ENCODE data around the gene PSEN1. TPM values are rescaled to one million over a fixed set of nuclear protein-coding genes. Genes with fewer than 3 reads are reported as not detected.
A peak's percentile ranks its signal among the peaks of the same experiment; 100 is the strongest.

Gene PSEN1
- total RNA-seq, 1 experiment from 2014 or later: 49.9 TPM

DNA sequence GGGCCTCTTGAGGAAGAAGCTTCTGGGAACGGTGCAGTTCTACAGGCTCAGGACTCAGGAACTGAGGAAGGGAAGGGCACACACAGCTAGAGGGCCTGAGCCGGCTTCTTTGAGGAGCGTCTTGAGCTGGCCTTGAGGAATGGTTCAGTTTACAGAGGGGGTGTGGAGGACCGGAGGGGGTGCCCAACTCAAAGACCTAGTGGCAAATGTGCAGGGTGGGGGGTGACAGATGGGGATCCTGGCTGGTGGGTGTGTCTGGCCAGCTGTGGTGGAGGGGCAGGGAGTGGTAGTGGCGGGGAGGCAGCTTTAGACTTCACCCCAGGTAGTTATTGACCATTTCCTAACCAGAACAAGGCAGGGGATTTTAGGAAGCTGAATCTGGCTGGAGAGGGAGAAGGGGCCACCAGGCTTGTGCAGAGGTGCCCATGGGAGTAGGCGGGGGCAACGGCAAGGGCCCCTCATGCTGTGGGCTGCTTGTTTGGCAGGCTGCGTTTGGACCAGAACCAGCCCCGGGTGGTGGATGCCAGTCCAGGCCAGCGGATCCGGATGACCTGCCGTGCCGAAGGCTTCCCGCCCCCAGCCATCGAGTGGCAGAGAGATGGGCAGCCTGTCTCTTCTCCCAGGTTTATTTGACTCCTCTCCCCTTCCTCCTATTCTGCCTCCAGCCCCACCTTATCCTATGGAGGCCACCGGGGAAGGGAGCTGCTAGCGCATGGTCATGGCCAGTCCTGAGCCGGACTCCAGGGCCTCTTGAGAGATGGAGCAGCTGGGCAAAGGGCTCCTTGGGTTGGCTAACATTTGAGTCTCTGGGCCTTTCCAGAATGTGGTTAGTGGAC is 128.8 kb downstream of the PSEN1 start:
- WGBS (ENCODE audit: extremely low coverage, insufficient read length, low lambda C conversion rate): no CpG with 5 or more reads among the region's 18 CpGs
- peak overlapping the region in 1 of 3 experiments; percentile 4; a peak in 2 of 7 replicates for H3K27ac Mint-ChIP-seq
- H3K14ac ChIP-seq (ENCODE audit: insufficient read depth, low read length): no peak overlapping the region

More for the DNA sequence above, 128.8 kb downstream of the PSEN1 start:
- Histone ChIP-seq H3K9ac (ENCODE audit: extremely low read depth, insufficient read length, low read length) (no peak overlapping the region), H2AFZ (ENCODE audit: low read length) (no peak overlapping the region), H3K23ac (ENCODE audit: insufficient read length, low read depth, low read length) (no peak overlapping the region), H2BK120ac (ENCODE audit: low read depth, low read length, poor library complexity, severe bottlenecking) (no peak overlapping the region), H3K4ac (ENCODE audit: low read depth, low read length) (no peak overlapping the region), H3K27me3 (ENCODE audit: insufficient read depth, low read length) (no peaks in the 10 kb centered on the region), H3K18ac (ENCODE audit: insufficient read length, low read depth, low read length) (no peak overlapping the region), H4K20me1 (ENCODE audit: control insufficient read depth, insufficient read depth, insufficient read length) (no peaks in the 10 kb centered on the region), H3K23me2 (ENCODE audit: insufficient read length, low read depth, low read length, poor library complexity, severe bottlenecking) (no peaks in the 10 kb centered on the region), H2BK12ac (ENCODE audit: insufficient read length, low read depth, low read length) (no peak overlapping the region), H3K9me3 (ENCODE audit: control insufficient read depth, low read depth, low read length) (no peaks in the 10 kb centered on the region), H4K91ac (ENCODE audit: insufficient read length, low read depth, low read length) (no peak overlapping the region), H3K79me1 (ENCODE audit: insufficient read depth, low read depth, low read length, poor library complexity, severe bottlenecking) (no peaks in the 10 kb centered on the region), H4K5ac (ENCODE audit: insufficient read length, low read depth, low read length) (no peak overlapping the region), H3K56ac (ENCODE audit: insufficient read length, low read depth, low read length) (no peak overlapping the region), H2BK5ac (ENCODE audit: insufficient read length, low read length) (no peak overlapping the region), H2BK20ac (ENCODE audit: low read depth, low read length, poor library complexity, severe bottlenecking) (no peak overlapping the region), H2AK5ac (ENCODE audit: insufficient read length, low read length) (no peak overlapping the region), H3T11ph (ENCODE audit: low read length) (no peak overlapping the region), H3K4me1 (ENCODE audit: insufficient read depth, low read length) (no peaks in the 10 kb centered on the region), H4K8ac (replicated peaks; ENCODE audit: insufficient read length, low read depth, low read length) (no peak overlapping the region), H2BK15ac (ENCODE audit: low read depth, low read length) (no peak overlapping the region), H3K27ac (ENCODE audit: insufficient read length, low read depth, low read length) (no peak overlapping the region), H3K4me2 (ENCODE audit: insufficient read depth, insufficient read length, low read length) (no peak overlapping the region), H3K79me2 (ENCODE audit: insufficient read depth, low read length) (no peaks in the 10 kb centered on the region)
- H3K4me1 Mint-ChIP-seq: peaks cover 5 to 7% of the 10 kb centered on the region in 2 experiments; a peak in 3 of 4 replicates
- peaks cover 0 to 2% of the 10 kb centered on the region in 2 experiments; a peak in 1 of 5 replicates for H3K9me3 Mint-ChIP-seq
- peaks cover 18% of the 10 kb centered on the region for H3K27me3 Mint-ChIP-seq (ENCODE audit: low read depth)
- no peak for DNase-seq
- no peak for TF ChIP-seq CTCF (conservative IDR thresholded peaks at IDR 0.05)
- peaks cover 3 to 5% (median 4%) of the 10 kb centered on the region in 3 experiments; a peak in 4 of 7 replicates for H3K36me3 Mint-ChIP-seq (ENCODE audit: insufficient read depth in 1 of 3, low read depth in 3 of 3)
- H3K4me3 Mint-ChIP-seq: no peak overlapping the region
